GM12874 (cell line): ENCODE results near the gene ESRRA.

Experiments used
- CTCF ChIP-seq: IDR thresholded peaks from 2 replicates; pipeline ENCODE4 v1.5.1; 2011; ENCODE audit warnings: low read depth, mild to moderate bottlenecking, control low read depth, low read length, moderate library complexity; ENCODE audit not compliant: insufficient read depth

ESRRA gene

GRCh38 chr11:64305691-64306562 lies 603 bp downstream of the ESRRA start:
- TF ChIP-seq CTCF: peak; percentile 60

- no peak for TF ChIP-seq CTCF
Observed at GRCh38 chr11:64306563-64306875, 1.2 kb downstream of the ESRRA start.

GRCh38 chr11:64306876-64307622 lies 1.7 kb downstream of the ESRRA start:
- TF ChIP-seq CTCF: no peak

- TF ChIP-seq CTCF: no peak
Observed at GRCh38 chr11:64312947-64313346, 7.6 kb downstream of the ESRRA start.

GRCh38 chr11:64313491-64314145 lies 8.3 kb downstream of the ESRRA start:
- TF ChIP-seq CTCF: no peak

GRCh38 chr11:64314146-64314804 lies 9.0 kb downstream of the ESRRA start:
- no peak for TF ChIP-seq CTCF
